Liver (tissue), 9 donors: ENCODE results near the gene TENT4A. TPM values are rescaled to one million over a fixed set of nuclear protein-coding genes. Genes with fewer than 3 reads are reported as not detected.

Experiments used
- DNase-seq: peaks from one replicate; pipeline ENCODE4 v3.0.0-alpha.2; 2017; ENCODE audit warnings: low spot score
- H3K27ac ChIP-seq, 2 donors: one replicate each; pipeline ENCODE4 v1.7.0; 2013; ENCODE audit warnings: inconsistent platforms in 2 of 2, low read length in 2 of 2, control low read depth in 1 of 2, low read depth in 1 of 2, mild to moderate bottlenecking in 1 of 2
- H3K27me3 ChIP-seq, 4 donors: one replicate each; pipeline versions ENCODE4 v1.6.1 to v1.7.0; 2013; ENCODE audit warnings: low read length in 3 of 4, inconsistent platforms in 1 of 4, mild to moderate bottlenecking in 1 of 4, moderate library complexity in 1 of 4; ENCODE audit not compliant: control insufficient read depth in 4 of 4, insufficient read depth in 4 of 4
- H3K36me3 ChIP-seq, 4 donors: one replicate each; pipeline versions ENCODE4 v1.6.1 to v1.7.0; 2013; ENCODE audit warnings: low read length in 3 of 4, mild to moderate bottlenecking in 3 of 4, low read depth in 1 of 4, moderate library complexity in 1 of 4; ENCODE audit not compliant: control insufficient read depth in 4 of 4, insufficient read depth in 3 of 4
- H3K4me1 ChIP-seq, 4 donors: one replicate each; pipeline versions ENCODE4 v1.6.1 to v1.7.0; 2013; ENCODE audit warnings: low read length in 3 of 4, mild to moderate bottlenecking in 3 of 4, moderate library complexity in 1 of 4; ENCODE audit not compliant: control insufficient read depth in 4 of 4, insufficient read depth in 4 of 4
- H3K4me3 ChIP-seq, 3 donors: one replicate each; pipeline versions ENCODE4 v1.6.1 to v1.7.0; 2013; ENCODE audit warnings: low read length in 3 of 3, control low read depth in 1 of 3, low read depth in 1 of 3, mild to moderate bottlenecking in 1 of 3
- H3K9ac ChIP-seq, 2 donors: one replicate each; pipeline ENCODE4 v1.7.0; 2013; ENCODE audit warnings: low read length in 2 of 2, mild to moderate bottlenecking in 2 of 2, moderate library complexity in 2 of 2, control low read depth in 1 of 2, low read depth in 1 of 2
- H3K9me3 ChIP-seq, 4 donors: one replicate each; pipeline versions ENCODE4 v1.6.1 to v1.7.0; 2013; ENCODE audit warnings: low read length in 3 of 4; ENCODE audit not compliant: control insufficient read depth in 4 of 4
- ATF3 ChIP-seq: IDR thresholded peaks from 2 replicates; pipeline ENCODE4 v1.6.1; 2016; ENCODE audit warnings: antibody characterized with exemption
- CTCF ChIP-seq: fragments of 150-350 bp; IDR thresholded peaks from 2 replicates; pipeline ENCODE4 v1.5.1; 2017; ENCODE audit warnings: improper control_type of control experiment, low read depth, low read length; ENCODE audit not compliant: missing input control
- EGR1 ChIP-seq, 2 donors: IDR thresholded peaks; 2 replicates each; pipeline ENCODE4 v1.6.1; 2016 to 2018; ENCODE audit warnings: antibody characterized with exemption in 2 of 2, low read depth in 2 of 2
- GABPA ChIP-seq, 2 donors: IDR thresholded peaks in 1 of 2; conservative IDR thresholded peaks in 1 of 2; 2 replicates each; pipeline ENCODE4 v1.6.1; 2016; ENCODE audit warnings: antibody characterized with exemption in 2 of 2, mild to moderate bottlenecking in 1 of 2, moderate library complexity in 1 of 2
- HNF4A ChIP-seq, 2 donors: conservative IDR thresholded peaks; 2 replicates each; pipeline ENCODE4 v1.6.1; 2016; ENCODE audit warnings: antibody characterized with exemption in 2 of 2, mild to moderate bottlenecking in 2 of 2
- HNF4G ChIP-seq: IDR thresholded peaks from 2 replicates; pipeline ENCODE4 v1.6.1; 2016; ENCODE audit warnings: antibody characterized with exemption
- MAX ChIP-seq: IDR thresholded peaks from 2 replicates; pipeline ENCODE4 v1.6.1; 2016; ENCODE audit warnings: antibody characterized with exemption
- NR2F2 ChIP-seq: IDR thresholded peaks from 2 replicates; pipeline ENCODE4 v1.6.1; 2016; ENCODE audit warnings: antibody characterized with exemption
- RAD21 ChIP-seq, 2 donors: IDR thresholded peaks; 2 replicates each; pipeline ENCODE4 v1.6.1; 2016; ENCODE audit warnings: antibody characterized with exemption in 2 of 2, mild to moderate bottlenecking in 2 of 2
- REST ChIP-seq: IDR thresholded peaks from 2 replicates; pipeline ENCODE4 v1.6.1; 2016; ENCODE audit warnings: antibody characterized with exemption, mild to moderate bottlenecking
- RXRA ChIP-seq, 2 donors: IDR thresholded peaks; 2 replicates each; pipeline ENCODE4 v1.6.1; 2017 to 2018; ENCODE audit warnings: antibody characterized with exemption in 2 of 2, mild to moderate bottlenecking in 1 of 2
- TAF1 ChIP-seq: conservative IDR thresholded peaks from 2 replicates; pipeline ENCODE4 v1.6.1; 2016; ENCODE audit warnings: antibody characterized with exemption, mild to moderate bottlenecking
- YY1 ChIP-seq: IDR thresholded peaks from 2 replicates; pipeline ENCODE4 v1.6.1; 2016; ENCODE audit warnings: antibody characterized with exemption, mild to moderate bottlenecking
- ZBTB33 ChIP-seq: IDR thresholded peaks from 2 replicates; pipeline ENCODE4 v1.6.1; 2016; ENCODE audit warnings: antibody characterized with exemption
- WGBS: extraction: QIAGEN DNeasy Blood & Tissue Kit; methylation state at CpG from one replicate; pipeline ENCODE4 v1.1.7; 2013; 5-methylcytosine and 5-hydroxymethylcytosine counted together
- polyA plus RNA-seq, 2 donors: library from polyadenylated mRNA; stranded (reverse) in 1 of 2; unstranded in 1 of 2; fragments of 200-250 nt in 1 of 2; fragments of >200 nt in 1 of 2; fragmentation: Nextera tagmentation in 1 of 2; extraction: Ambion mirVana in 1 of 2; gene quantifications; one replicate each; pipeline versions ENCODE4 v1.2.1 to v1.2.3, GENCODE V29; 2013 to 2015
- total RNA-seq, 2 donors: library from RNA; depleted of rRNA; stranded (reverse); fragments of >200 nt; gene quantifications; one replicate each; pipeline ENCODE4 v1.2.3, GENCODE V29; 2014
- donor health status: healthy.
- donor health status: healthy.
- donor health status: healthy.
- donor health status: healthy.
- donor health status: healthy.

Gene TENT4A
- total and polyA plus RNA-seq, 4 donors: 3.9 to 15.1 (median 8.1) TPM

- 92% methylated on average over 2 of the region's 2 CpGs for WGBS
- H3K9ac ChIP-seq: no peak overlapping the region
- H3K27ac ChIP-seq: no peak overlapping the region
- no peaks in the 10 kb centered on the region for H3K4me1 ChIP-seq
- no peak overlapping the region for H3K4me3 ChIP-seq
- no peak for DNase-seq
- H3K9me3 ChIP-seq: no peaks in the 10 kb centered on the region
- TF ChIP-seq RAD21 (IDR thresholded peaks at IDR 0.05): no peak
- no peak for TF ChIP-seq TAF1
- TF ChIP-seq GABPA (IDR thresholded peaks at IDR 0.05 in 1 of 2, conservative IDR thresholded peaks at IDR 0.05 in 1 of 2): no peak
- TF ChIP-seq CTCF: no peak
- TF ChIP-seq ZBTB33: no peak
- no peak for TF ChIP-seq ATF3
- TF ChIP-seq HNF4A (conservative IDR thresholded peaks at IDR 0.05): no peak
- TF ChIP-seq REST: no peak
- no peak for TF ChIP-seq MAX
- no peak for TF ChIP-seq YY1
- TF ChIP-seq NR2F2: no peak
- no peak for TF ChIP-seq RXRA (IDR thresholded peaks at IDR 0.05)
- no peaks in the 10 kb centered on the region for H3K36me3 ChIP-seq
- no peaks in the 10 kb centered on the region for H3K27me3 ChIP-seq
These were observed 70.6 kb downstream of the TENT4A start for GRCh38 chr5:6783787-6784186.

GRCh38 chr5:6784481-6784880 is 71.2 kb downstream of the TENT4A start:
- 92% methylated on average over 7 of the region's 7 CpGs for WGBS
- Histone ChIP-seq H3K27me3 (no peaks in the 10 kb centered on the region), H3K9me3 (no peaks in the 10 kb centered on the region), H3K36me3 (no peaks in the 10 kb centered on the region), H3K27ac (no peak overlapping the region), H3K4me3 (no peak overlapping the region), H3K4me1 (no peaks in the 10 kb centered on the region), H3K9ac (no peak overlapping the region)
- DNase-seq: no peak
- TF ChIP-seq NR2F2: no peak
- no peak for TF ChIP-seq EGR1 (IDR thresholded peaks at IDR 0.05; ENCODE audit: low read depth in 2 of 2)
- TF ChIP-seq GABPA (IDR thresholded peaks at IDR 0.05 in 1 of 2, conservative IDR thresholded peaks at IDR 0.05 in 1 of 2): no peak
- no peak for TF ChIP-seq TAF1
- no peak for TF ChIP-seq ZBTB33
- no peak for TF ChIP-seq CTCF
- no peak for TF ChIP-seq REST
- no peak for TF ChIP-seq HNF4G
- no peak for TF ChIP-seq MAX
- no peak for TF ChIP-seq RXRA (IDR thresholded peaks at IDR 0.05)
